ENCODE results near the gene MYOF. TPM values are rescaled to one million over a fixed set of nuclear protein-coding genes. Genes with fewer than 3 reads are reported as not detected.

MYOF gene
- polyA plus RNA-seq, 1 donor (not counting 4 experiments of a cell fraction or from before 2014, with no cell fraction given) = 232 TPM

GRCh38 chr10:93496322-93497041 is 14.3 kb upstream of the MYOF start, which contains the start of gene CEP55:
TSS of gene CEP55 (plus strand) at chr10:93496612. CDS start at chr10:93500052, 3,440 bp downstream.
- peaks cover 36% of the 10 kb centered on the region for H3K79me2 ChIP-seq (ENCODE audit: control insufficient read depth, insufficient read depth, low read length)
- H3K36me3 ChIP-seq (ENCODE audit: control insufficient read depth in 2 of 2, extremely low read depth in 1 of 2, insufficient read depth in 2 of 2, low read length in 2 of 2) = no peaks in the 10 kb centered on the region
- H3K27me3 ChIP-seq (ENCODE audit: control insufficient read depth, extremely low read depth, insufficient read depth, low read length) = no peaks in the 10 kb centered on the region
- H2AFZ ChIP-seq (ENCODE audit: control insufficient read depth, low read length) = peak within 1 kb of the TSS; percentile 97
- DNase-seq (ENCODE audit: low read depth, low spot score) (no peak), FAIRE-seq (peak; percentile 9)
- peak within 1 kb of the TSS; percentile 90 for H3K4me2 ChIP-seq (ENCODE audit: control insufficient read depth, extremely low read depth, insufficient read depth, low read depth, low read length)
- H3K4me3 ChIP-seq (ENCODE audit: control insufficient read depth in 2 of 3, extremely low read depth in 1 of 3, insufficient read depth in 2 of 3, low read depth in 1 of 3, low read length in 3 of 3) = peak within 1 kb of the TSS; percentile 57 to 96 (median 85)
- peaks cover 3% of the 10 kb centered on the region for H3K9me1 ChIP-seq (ENCODE audit: control insufficient read depth, extremely low read depth, insufficient read depth, low read length)
- no peaks in the 10 kb centered on the region for H3K9me3 ChIP-seq (ENCODE audit: control insufficient read depth, low read depth, low read length)
- H4K20me1 ChIP-seq (ENCODE audit: control insufficient read depth, extremely low read depth, insufficient read depth, low read length) = no peaks in the 10 kb centered on the region
- no peak for TF ChIP-seq CTCF (optimal IDR thresholded peaks at IDR 0.05 in 1 of 3, IDR thresholded peaks at IDR 0.05 in 1 of 3, conservative IDR thresholded peaks at IDR 0.05 in 1 of 3; ENCODE audit: extremely low read depth in 1 of 3, insufficient read depth in 2 of 3, low read length in 3 of 3)
- no peak for TF ChIP-seq EZH2 (IDR thresholded peaks at IDR 0.05; ENCODE audit: low read length)
- peak within 1 kb of the TSS; percentile 73 for H3K27ac ChIP-seq (ENCODE audit: control insufficient read depth, insufficient read depth, low read length)
- dilution Hi-C loops (cut with MboI; ENCODE audit: extremely low pct_ligation_motif_present, low sequenced_read_pairs) = no loop called here
- peaks cover 20% of the 10 kb centered on the region for H3K4me1 ChIP-seq (ENCODE audit: control insufficient read depth, extremely low read depth, insufficient read depth, low read length)
- peak within 1 kb of the TSS; percentile 82 for H3K9ac ChIP-seq (ENCODE audit: control insufficient read depth, extremely low read depth, insufficient read depth, low read length)

GRCh38 chr10:93495654-93496321 is 13.7 kb upstream of the MYOF start:
- Histone ChIP-seq H3K9me3 (ENCODE audit: control insufficient read depth, low read depth, low read length) (no peaks in the 10 kb centered on the region), H3K9me1 (ENCODE audit: control insufficient read depth, extremely low read depth, insufficient read depth, low read length) (peaks cover 3% of the 10 kb centered on the region), H3K27ac (ENCODE audit: control insufficient read depth, insufficient read depth, low read length) (peak overlapping the region; percentile 73), H3K9ac (ENCODE audit: control insufficient read depth, extremely low read depth, insufficient read depth, low read length) (peak overlapping the region; percentile 82), H3K36me3 (ENCODE audit: control insufficient read depth in 2 of 2, extremely low read depth in 1 of 2, insufficient read depth in 2 of 2, low read length in 2 of 2) (no peaks in the 10 kb centered on the region), H3K4me3 (ENCODE audit: control insufficient read depth in 2 of 3, extremely low read depth in 1 of 3, insufficient read depth in 2 of 3, low read depth in 1 of 3, low read length in 3 of 3) (peak overlapping the region; percentile 57 to 89 (median 85)), H3K4me2 (ENCODE audit: control insufficient read depth, extremely low read depth, insufficient read depth, low read depth, low read length) (peak overlapping the region; percentile 90), H3K27me3 (ENCODE audit: control insufficient read depth, extremely low read depth, insufficient read depth, low read length) (no peaks in the 10 kb centered on the region), H4K20me1 (ENCODE audit: control insufficient read depth, extremely low read depth, insufficient read depth, low read length) (no peaks in the 10 kb centered on the region), H3K79me2 (ENCODE audit: control insufficient read depth, insufficient read depth, low read length) (peaks cover 34% of the 10 kb centered on the region), H3K4me1 (ENCODE audit: control insufficient read depth, extremely low read depth, insufficient read depth, low read length) (peaks cover 20% of the 10 kb centered on the region), H2AFZ (ENCODE audit: control insufficient read depth, low read length) (peak overlapping the region; percentile 97)
- DNase-seq (ENCODE audit: low read depth, low spot score) = no peak
- dilution Hi-C loops (cut with MboI; ENCODE audit: extremely low pct_ligation_motif_present, low sequenced_read_pairs) = no loop called here
- peak; percentile 79 for FAIRE-seq
- TF ChIP-seq EZH2 (IDR thresholded peaks at IDR 0.05; ENCODE audit: low read length) = no peak
- no peak for TF ChIP-seq CTCF (optimal IDR thresholded peaks at IDR 0.05 in 1 of 3, IDR thresholded peaks at IDR 0.05 in 1 of 3, conservative IDR thresholded peaks at IDR 0.05 in 1 of 3; ENCODE audit: extremely low read depth in 1 of 3, insufficient read depth in 2 of 3, low read length in 3 of 3)
